Measurements from ENCODE around the gene RNF225. TPM values are rescaled to one million over a fixed set of nuclear protein-coding genes. Genes with fewer than 3 reads are reported as not detected.

Gene RNF225
- total and polyA plus RNA-seq, 8 donors: not detected

DNA sequence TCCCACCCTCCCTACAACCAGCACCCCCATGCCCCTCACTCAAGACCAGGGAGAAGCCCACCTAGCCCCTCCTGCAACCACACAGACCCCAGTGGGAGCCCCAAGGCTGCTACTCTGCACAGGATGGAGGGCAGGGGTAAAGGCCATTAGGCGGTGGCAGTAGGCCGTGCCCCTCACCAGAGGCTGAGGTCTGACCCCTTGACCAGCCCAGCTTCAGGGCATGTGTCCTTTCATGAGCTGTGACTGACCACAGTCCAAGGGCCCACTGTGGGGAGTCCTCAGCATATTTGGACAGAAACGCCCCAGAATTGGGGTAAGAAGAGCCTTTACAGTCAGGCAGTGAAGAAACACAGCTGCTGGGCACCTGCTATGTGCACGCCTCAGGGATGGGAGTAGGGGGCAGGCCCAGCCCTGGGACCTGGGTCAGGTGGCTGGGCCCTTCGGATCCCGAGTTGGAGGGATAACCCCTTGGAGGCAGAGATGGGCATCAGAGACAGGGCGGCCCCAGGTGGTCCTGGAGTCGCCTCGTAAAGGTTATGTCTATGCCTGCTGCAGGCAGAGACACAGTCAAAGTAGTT, 10.1 kb upstream of the RNF225 start:
- FAIRE-seq (no peak), ATAC-seq (no peak), DNase-seq (peak in 3 of 6 donors; percentile 38 to 61 (median 54))
- Histone ChIP-seq H3K4me3 (peak overlapping the region in 1 of 4 donors; percentile 77), H3K27me3 (no peaks in the 10 kb centered on the region), H3K4me1 (peaks cover 6 to 36% (median 13%) of the 10 kb centered on the region in 3 donors), H3K27ac (peak overlapping the region; percentile 91 to 98 (median 97)), H3K9me3 (no peaks in the 10 kb centered on the region), H3K36me3 (no peaks in the 10 kb centered on the region)
- intact Hi-C loops (cut with DNase I): no loop called here
- WGBS, 2 donors: 61 to 68% methylated on average over 9 of the region's 9 CpGs
- TF ChIP-seq, protein P1, sequence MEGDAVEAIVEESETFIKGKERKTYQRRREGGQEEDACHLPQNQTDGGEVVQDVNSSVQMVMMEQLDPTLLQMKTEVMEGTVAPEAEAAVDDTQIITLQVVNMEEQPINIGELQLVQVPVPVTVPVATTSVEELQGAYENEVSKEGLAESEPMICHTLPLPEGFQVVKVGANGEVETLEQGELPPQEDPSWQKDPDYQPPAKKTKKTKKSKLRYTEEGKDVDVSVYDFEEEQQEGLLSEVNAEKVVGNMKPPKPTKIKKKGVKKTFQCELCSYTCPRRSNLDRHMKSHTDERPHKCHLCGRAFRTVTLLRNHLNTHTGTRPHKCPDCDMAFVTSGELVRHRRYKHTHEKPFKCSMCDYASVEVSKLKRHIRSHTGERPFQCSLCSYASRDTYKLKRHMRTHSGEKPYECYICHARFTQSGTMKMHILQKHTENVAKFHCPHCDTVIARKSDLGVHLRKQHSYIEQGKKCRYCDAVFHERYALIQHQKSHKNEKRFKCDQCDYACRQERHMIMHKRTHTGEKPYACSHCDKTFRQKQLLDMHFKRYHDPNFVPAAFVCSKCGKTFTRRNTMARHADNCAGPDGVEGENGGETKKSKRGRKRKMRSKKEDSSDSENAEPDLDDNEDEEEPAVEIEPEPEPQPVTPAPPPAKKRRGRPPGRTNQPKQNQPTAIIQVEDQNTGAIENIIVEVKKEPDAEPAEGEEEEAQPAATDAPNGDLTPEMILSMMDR (IDR thresholded peaks at IDR 0.05): no peak

DNA sequence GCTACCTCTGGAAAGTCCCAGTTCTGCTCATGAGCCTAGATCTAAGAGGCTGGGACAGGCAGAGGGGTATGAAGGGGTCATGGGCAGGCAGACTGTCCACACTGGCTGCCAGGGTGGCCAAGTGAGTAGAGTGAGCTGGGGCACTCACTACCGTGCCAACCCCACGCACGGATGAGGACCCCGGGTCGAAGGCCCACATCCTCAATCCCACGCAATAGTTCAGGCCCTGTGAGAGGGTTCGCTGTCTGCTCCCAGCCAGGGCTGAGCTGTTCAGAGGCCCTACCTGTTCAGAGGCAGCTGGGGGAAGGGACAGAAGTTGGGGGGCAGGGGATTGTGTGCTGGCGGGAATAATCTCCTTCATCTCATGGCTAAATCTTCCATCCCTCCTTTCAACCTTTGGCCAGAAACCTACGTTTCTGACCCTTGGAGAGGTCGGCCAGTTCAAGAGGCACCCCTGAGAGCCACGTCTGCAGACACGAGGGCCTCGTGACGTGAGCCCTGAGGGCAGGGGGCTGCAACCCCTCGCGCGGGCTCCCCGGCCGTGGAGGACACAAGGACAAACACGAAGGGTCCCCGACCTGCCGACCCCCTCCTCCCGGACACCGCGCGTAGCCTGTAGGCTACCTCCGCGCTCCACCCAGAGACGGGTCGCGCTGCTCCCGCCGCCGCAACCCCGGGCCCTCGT, 9.4 kb upstream of the RNF225 start:
- intact Hi-C loops (cut with DNase I): no loop called here
- Histone ChIP-seq H3K36me3 (peaks cover 0 to 2% (median 0%) of the 10 kb centered on the region in 3 donors), H3K4me3 (peak overlapping the region; percentile 62 to 77 (median 68)), H3K4me1 (peaks cover 12 to 36% (median 19%) of the 10 kb centered on the region in 3 donors), H3K9me3 (no peaks in the 10 kb centered on the region), H3K27ac (peak overlapping the region; percentile 91 to 98 (median 97)), H3K27me3 (no peaks in the 10 kb centered on the region)
- TF ChIP-seq, protein P1 (IDR thresholded peaks at IDR 0.05): no peak
- DNase-seq: peak in 3 of 6 donors; percentile 54 to 75 (median 61)
- 5 to 7% methylated on average over 36 of the region's 36 CpGs for WGBS, 2 donors
- peak; percentile 8 to 24 (median 17) for ATAC-seq
- no peak for FAIRE-seq

DNA sequence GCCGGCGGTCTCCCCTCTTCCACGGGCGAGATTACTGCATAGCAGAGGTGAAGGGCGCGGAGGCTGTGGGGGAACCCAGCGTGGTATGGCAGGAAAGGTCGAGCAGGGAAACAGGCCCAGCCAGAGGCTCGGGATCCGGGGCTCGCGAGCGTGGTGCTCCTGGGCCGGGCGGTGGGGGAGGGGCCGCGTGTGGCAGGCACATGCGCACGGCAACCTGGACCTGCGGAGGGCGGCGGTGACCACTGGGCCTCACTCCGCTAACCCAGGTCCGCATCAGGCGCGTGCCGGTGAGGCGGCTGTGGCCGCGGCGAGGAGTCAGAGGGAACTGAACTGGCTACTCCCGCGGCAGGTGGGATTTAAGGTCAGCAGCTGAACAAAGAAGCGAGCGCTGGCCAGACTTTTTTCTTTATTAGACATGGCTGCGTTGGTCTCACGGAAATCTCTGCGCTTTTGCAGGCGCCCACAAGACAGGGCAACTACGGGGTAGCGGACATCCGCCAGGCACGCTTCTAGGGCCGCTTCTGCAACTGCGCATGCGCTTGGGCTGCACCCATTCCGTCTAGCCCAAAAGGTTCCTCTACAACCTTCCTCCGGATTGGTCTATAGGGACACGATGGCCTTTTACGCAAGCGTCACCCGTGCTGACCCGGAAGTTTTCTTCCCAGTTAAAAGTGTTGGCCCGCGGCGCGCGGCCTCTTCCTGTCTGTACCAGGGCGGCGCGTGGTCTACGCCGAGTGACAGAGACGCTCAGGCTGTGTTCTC, 8.7 kb upstream of the RNF225 start, which contains the start of gene RPS5:
TSS of gene RPS5 (plus strand) at position 694 of the 762 bp plus-strand sequence. CDS start 869 bp downstream, outside the sequence.
- Histone ChIP-seq H3K27me3 (no peaks in the 10 kb centered on the region), H3K4me3 (peak within 1 kb of the TSS; percentile 62 to 77 (median 68)), H3K27ac (peak within 1 kb of the TSS; percentile 91 to 98 (median 97)), H3K4me1 (peaks cover 12 to 34% (median 19%) of the 10 kb centered on the region in 3 donors), H3K9me3 (no peaks in the 10 kb centered on the region), H3K36me3 (peaks cover 0 to 5% (median 2%) of the 10 kb centered on the region in 3 donors)
- 0 to 1% methylated on average over 64 of the region's 64 CpGs for WGBS, 2 donors
- DNase-seq: peak; percentile 94 to 99 (median 96)
- intact Hi-C loops (cut with DNase I): no loop called here
- TF ChIP-seq, protein P1 (IDR thresholded peaks at IDR 0.05): no peak
- peak; percentile 29 for FAIRE-seq
- ATAC-seq: peak; percentile 91 to 96 (median 93)

DNA sequence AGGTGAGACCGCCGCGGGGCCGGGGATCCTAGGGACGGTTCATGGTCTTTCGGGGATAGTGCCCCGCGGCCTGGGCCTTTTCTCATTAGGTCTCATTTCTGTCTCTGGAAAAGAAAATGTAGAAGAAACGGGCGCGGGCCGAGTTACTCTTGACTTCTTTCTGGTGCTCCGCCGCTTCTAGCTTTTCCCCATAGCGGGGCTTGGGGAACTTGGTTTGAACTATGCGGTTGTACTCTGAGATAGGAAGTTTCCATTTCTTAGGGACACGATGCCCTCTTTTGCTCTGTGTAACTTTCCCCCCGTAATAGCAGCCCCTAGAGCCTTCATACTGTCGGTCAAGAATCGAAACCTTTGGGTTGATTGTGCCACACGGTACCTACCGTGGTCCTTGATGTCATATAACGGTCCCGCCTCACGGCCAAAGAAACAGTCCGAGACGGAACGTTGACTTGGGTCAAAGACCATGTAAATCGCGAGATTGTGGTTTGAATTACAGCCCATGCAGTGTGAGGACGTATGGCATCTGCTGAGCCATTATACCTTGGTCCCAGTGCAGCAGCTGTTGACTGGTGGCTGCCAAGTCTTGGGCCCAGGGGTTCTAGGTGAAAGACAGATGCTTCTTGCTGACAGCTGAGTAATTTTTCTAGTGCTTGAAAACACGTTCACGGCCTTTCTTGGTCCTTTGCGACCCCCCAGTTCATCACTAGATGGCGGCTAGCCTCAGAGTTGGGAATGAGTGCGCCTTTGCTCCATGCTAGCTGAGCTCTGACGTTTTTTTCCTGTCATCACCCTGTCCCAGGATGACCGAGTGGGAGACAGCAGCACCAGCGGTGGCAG, 7.9 kb upstream of the RNF225 start:
- H3K4me3 ChIP-seq: peak overlapping the region; percentile 62 to 77 (median 68)
- intact Hi-C loops (cut with DNase I): no loop called here
- peak overlapping the region; percentile 91 to 98 (median 97) for H3K27ac ChIP-seq
- peaks cover 0 to 5% (median 2%) of the 10 kb centered on the region in 3 donors for H3K36me3 ChIP-seq
- peak in 2 of 6 donors; percentile 20 to 31 for DNase-seq
- no peak for ATAC-seq
- H3K9me3 ChIP-seq: no peaks in the 10 kb centered on the region
- TF ChIP-seq, protein P1 (IDR thresholded peaks at IDR 0.05): no peak
- peaks cover 12 to 30% (median 19%) of the 10 kb centered on the region in 3 donors for H3K4me1 ChIP-seq
- FAIRE-seq: no peak
- 3 to 5% methylated on average over 39 of the region's 39 CpGs for WGBS, 2 donors
- no peaks in the 10 kb centered on the region for H3K27me3 ChIP-seq

Measured in pancreas (tissue), 10 donors.